MM.1S (cell line): Measurements from ENCODE around the gene CREB3L2.

Source experiments
- EZH2 ChIP-seq: fragments of 300-600 bp; sonication (generic); optimal IDR thresholded peaks from 2 replicates; pipeline ENCODE3; 2017; ENCODE audit warnings: low read depth, mild to moderate bottlenecking, antibody characterized with exemption, low read length, mixed read lengths
- TF ChIP-seq, protein P1 (sequence below): fragments of 300-600 bp; sonication (generic); IDR thresholded peaks from 2 replicates; pipeline ENCODE4 v1.5.1; 2016; ENCODE audit warnings: antibody characterized with exemption, low read length, mixed read lengths

DNA sequence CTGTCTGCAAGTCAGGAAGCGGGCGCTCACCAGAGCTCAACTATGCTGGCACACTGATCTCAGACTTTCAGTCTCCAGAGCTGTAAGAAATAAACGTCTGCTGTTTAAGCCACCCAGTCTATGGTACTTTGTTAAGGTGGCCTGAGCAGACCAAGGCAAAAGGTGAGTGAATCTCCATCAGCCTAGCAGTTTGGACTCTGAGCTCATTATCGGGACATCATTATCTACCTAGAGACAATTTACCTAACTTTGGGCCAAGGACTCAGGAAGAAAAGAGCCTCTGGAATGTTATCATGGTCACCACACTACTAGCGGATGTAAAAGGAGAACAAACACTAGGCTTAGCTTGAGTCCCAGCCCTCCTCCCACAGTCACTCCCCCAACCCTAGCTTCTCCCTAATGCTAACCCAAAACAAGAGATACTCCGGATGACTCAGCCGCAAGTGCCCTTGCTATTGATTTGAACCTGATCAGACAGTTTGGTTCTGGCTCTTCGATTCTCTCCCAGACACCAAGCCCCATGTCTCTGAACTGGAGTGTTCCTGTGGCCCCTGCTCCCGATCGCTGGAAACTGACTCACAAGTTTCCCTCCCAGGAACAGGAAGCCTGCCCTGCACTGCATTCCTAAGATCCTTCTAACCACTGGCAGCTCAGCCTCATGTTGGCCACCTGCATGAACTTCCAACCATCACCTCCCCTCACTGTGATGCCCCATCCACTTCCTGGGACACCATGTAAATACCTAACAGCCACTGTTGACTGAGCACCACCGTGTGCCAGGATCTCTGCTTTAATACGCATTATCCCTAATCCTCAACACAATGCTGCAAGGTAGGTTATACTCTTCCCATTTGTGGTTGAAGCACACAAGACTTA lies 34.5 kb downstream of the CREB3L2 start:
- TF ChIP-seq EZH2 = no peak
- TF ChIP-seq, protein P1, sequence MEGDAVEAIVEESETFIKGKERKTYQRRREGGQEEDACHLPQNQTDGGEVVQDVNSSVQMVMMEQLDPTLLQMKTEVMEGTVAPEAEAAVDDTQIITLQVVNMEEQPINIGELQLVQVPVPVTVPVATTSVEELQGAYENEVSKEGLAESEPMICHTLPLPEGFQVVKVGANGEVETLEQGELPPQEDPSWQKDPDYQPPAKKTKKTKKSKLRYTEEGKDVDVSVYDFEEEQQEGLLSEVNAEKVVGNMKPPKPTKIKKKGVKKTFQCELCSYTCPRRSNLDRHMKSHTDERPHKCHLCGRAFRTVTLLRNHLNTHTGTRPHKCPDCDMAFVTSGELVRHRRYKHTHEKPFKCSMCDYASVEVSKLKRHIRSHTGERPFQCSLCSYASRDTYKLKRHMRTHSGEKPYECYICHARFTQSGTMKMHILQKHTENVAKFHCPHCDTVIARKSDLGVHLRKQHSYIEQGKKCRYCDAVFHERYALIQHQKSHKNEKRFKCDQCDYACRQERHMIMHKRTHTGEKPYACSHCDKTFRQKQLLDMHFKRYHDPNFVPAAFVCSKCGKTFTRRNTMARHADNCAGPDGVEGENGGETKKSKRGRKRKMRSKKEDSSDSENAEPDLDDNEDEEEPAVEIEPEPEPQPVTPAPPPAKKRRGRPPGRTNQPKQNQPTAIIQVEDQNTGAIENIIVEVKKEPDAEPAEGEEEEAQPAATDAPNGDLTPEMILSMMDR = no peak
